ENCODE results near the gene STRIP2. TPM values are rescaled to one million over a fixed set of nuclear protein-coding genes. Genes with fewer than 3 reads are reported as not detected.

Gene STRIP2
- total RNA-seq, 1 experiment from 2014 or later: 9.1 TPM

DNA sequence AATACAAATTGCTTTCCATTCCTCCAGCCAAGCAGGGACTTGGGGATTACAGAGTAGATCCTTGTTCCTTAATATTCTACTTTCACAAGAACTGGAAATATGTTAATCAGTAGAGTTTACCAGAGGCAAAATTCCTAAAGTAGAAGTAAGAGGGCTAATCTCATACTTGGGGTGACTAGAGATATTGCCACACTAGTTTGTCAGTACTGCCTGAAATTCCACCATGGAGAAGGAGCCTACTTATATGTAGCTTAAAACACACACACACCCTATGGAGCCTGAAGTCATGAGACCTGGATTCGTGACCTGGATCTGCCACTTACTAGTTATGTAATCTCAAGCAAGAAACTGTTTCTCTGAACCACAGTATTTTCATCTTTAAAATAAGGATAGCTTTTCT lies 33.9 kb downstream of the STRIP2 start:
- no peaks in the 10 kb centered on the region for H3K4me1 ChIP-seq (ENCODE audit: insufficient read depth, low read length, poor library complexity, severe bottlenecking)
- DNase-seq (ENCODE audit: low spot score): no peak
- CTCF ChIA-PET: interaction anchor here (1.6 kb wide), 1 partner anchor 101 kb away, joined by 4 read pairs; no protein-coding TSS in a partner anchor
- H3K36me3 ChIP-seq (ENCODE audit: insufficient read depth, low read length, poor library complexity, severe bottlenecking): peaks cover 9% of the 10 kb centered on the region
- peak overlapping the region; percentile 4 for H3K27ac ChIP-seq (ENCODE audit: low read depth, low read length, poor library complexity, severe bottlenecking)
- no peaks in the 10 kb centered on the region for H3K27me3 ChIP-seq (replicated peaks; ENCODE audit: insufficient read depth, low read depth, low read length, poor library complexity)
- no TSS peak for BruUV-seq (replicated peaks)
- no peaks in the 10 kb centered on the region for H3K9me3 ChIP-seq (ENCODE audit: low read depth, low read length, poor library complexity, severe bottlenecking)
- POLR2A ChIA-PET (ENCODE audit: low non-redundant PET): no interaction called here
- intact Hi-C loops (cut with micrococcal nuclease; ENCODE audit: unreplicated experiment): no loop called here
- H3K4me3 ChIP-seq (ENCODE audit: low read depth, low read length, poor library complexity, severe bottlenecking): no peak overlapping the region
- no peak for TF ChIP-seq EZH2 (IDR thresholded peaks at IDR 0.05; ENCODE audit: borderline replicate concordance, low read depth, low read length, poor library complexity, severe bottlenecking)
- no peak for TF ChIP-seq CTCF (conservative IDR thresholded peaks at IDR 0.05; ENCODE audit: low read depth, low read length)

GRCh38 chr7:129468547-129468946 lies 34.3 kb downstream of the STRIP2 start:
- no peaks in the 10 kb centered on the region for H3K4me1 ChIP-seq (ENCODE audit: insufficient read depth, low read length, poor library complexity, severe bottlenecking)
- BruUV-seq (replicated peaks): no TSS peak
- H3K4me3 ChIP-seq (ENCODE audit: low read depth, low read length, poor library complexity, severe bottlenecking): no peak overlapping the region
- H3K36me3 ChIP-seq (ENCODE audit: insufficient read depth, low read length, poor library complexity, severe bottlenecking): peaks cover 9% of the 10 kb centered on the region
- no peaks in the 10 kb centered on the region for H3K27me3 ChIP-seq (replicated peaks; ENCODE audit: insufficient read depth, low read depth, low read length, poor library complexity)
- DNase-seq (ENCODE audit: low spot score): no peak
- no peak overlapping the region for H3K27ac ChIP-seq (ENCODE audit: low read depth, low read length, poor library complexity, severe bottlenecking)
- ChIA-PET CTCF (interaction anchor here (1.6 kb wide), 1 partner anchor 101 kb away, joined by 4 read pairs; no protein-coding TSS in a partner anchor), POLR2A (ENCODE audit: low non-redundant PET) (no interaction called here)
- intact Hi-C loops (cut with micrococcal nuclease; ENCODE audit: unreplicated experiment): no loop called here
- TF ChIP-seq EZH2 (IDR thresholded peaks at IDR 0.05; ENCODE audit: borderline replicate concordance, low read depth, low read length, poor library complexity, severe bottlenecking) (no peak), CTCF (conservative IDR thresholded peaks at IDR 0.05; ENCODE audit: low read depth, low read length) (no peak)
- no peaks in the 10 kb centered on the region for H3K9me3 ChIP-seq (ENCODE audit: low read depth, low read length, poor library complexity, severe bottlenecking)

GRCh38 chr7:129469930-129470329 lies 35.7 kb downstream of the STRIP2 start:
- Histone ChIP-seq H3K4me3 (ENCODE audit: low read depth, low read length, poor library complexity, severe bottlenecking) (no peak overlapping the region), H3K27me3 (replicated peaks; ENCODE audit: insufficient read depth, low read depth, low read length, poor library complexity) (no peaks in the 10 kb centered on the region), H3K36me3 (ENCODE audit: insufficient read depth, low read length, poor library complexity, severe bottlenecking) (no peaks in the 10 kb centered on the region), H3K9me3 (ENCODE audit: low read depth, low read length, poor library complexity, severe bottlenecking) (no peaks in the 10 kb centered on the region), H3K4me1 (ENCODE audit: insufficient read depth, low read length, poor library complexity, severe bottlenecking) (no peaks in the 10 kb centered on the region), H3K27ac (ENCODE audit: low read depth, low read length, poor library complexity, severe bottlenecking) (no peak overlapping the region)
- BruUV-seq (replicated peaks): no TSS peak
- CTCF ChIA-PET: no interaction called here
- TF ChIP-seq CTCF (conservative IDR thresholded peaks at IDR 0.05; ENCODE audit: low read depth, low read length) (no peak), EZH2 (IDR thresholded peaks at IDR 0.05; ENCODE audit: borderline replicate concordance, low read depth, low read length, poor library complexity, severe bottlenecking) (no peak)
- DNase-seq (ENCODE audit: low spot score): no peak
- intact Hi-C loops (cut with micrococcal nuclease; ENCODE audit: unreplicated experiment): loop anchor here (10.0 kb wide), 1 partner anchor 175 kb away; no protein-coding TSS in a partner anchor
- POLR2A ChIA-PET (ENCODE audit: low non-redundant PET): no interaction called here
